K562 (cell line): ENCODE results near the gene CFAP70. TPM values are rescaled to one million over a fixed set of nuclear protein-coding genes. Genes with fewer than 3 reads are reported as not detected.

Experiments used
- ATF1 ChIP-seq, 2 experiments: fragments of 450-650 bp in 1 of 2; IDR thresholded peaks; 2 replicates each; pipeline ENCODE4 v1.6.1; 2016; ENCODE audit warnings: missing compliant biosample characterization in 1 of 2, missing genetic modification characterization in 1 of 2
- CREM ChIP-seq: IDR thresholded peaks from 2 replicates; pipeline ENCODE4 v1.6.1; 2014; ENCODE audit warnings: antibody characterized with exemption, low read depth
- ELF1 ChIP-seq: fragments of 200-800 bp; sonication (Bioruptor generic); IDR thresholded peaks from 2 replicates; pipeline ENCODE4 v1.6.1; 2016; ENCODE audit warnings: missing genetic modification characterization, missing compliant biosample characterization
- EP400 ChIP-seq: fragments of 450-650 bp; IDR thresholded peaks from 2 replicates; pipeline ENCODE4 v1.6.1; 2017; ENCODE audit warnings: antibody characterized with exemption, mild to moderate bottlenecking, moderate library complexity
- ESRRB ChIP-seq: fragments of 250-450 bp; sonication (Bioruptor Pico); IDR thresholded peaks from 2 replicates; pipeline ENCODE4 v1.5.0; 2020; ENCODE audit warnings: mild to moderate bottlenecking, moderate library complexity, borderline replicate concordance
- ETS2 ChIP-seq: IDR thresholded peaks from 2 replicates; pipeline ENCODE4 v1.6.1; 2016; ENCODE audit warnings: borderline replicate concordance, missing genetic modification characterization, mild to moderate bottlenecking, moderate library complexity, missing compliant biosample characterization; ENCODE audit not compliant: poor library complexity, severe bottlenecking
- FOS ChIP-seq: IDR thresholded peaks from 3 replicates; pipeline ENCODE4 v1.6.1; 2011; ENCODE audit not compliant: insufficient read length; ENCODE audit errors: extremely low read depth
- GABPB2 ChIP-seq: fragments of 250-450 bp; sonication (Bioruptor Pico); conservative IDR thresholded peaks from 2 replicates; pipeline ENCODE4 v1.5.1; 2021; ENCODE audit warnings: mild to moderate bottlenecking
- MCM2 ChIP-seq: fragments of 450-650 bp; IDR thresholded peaks from 2 replicates; pipeline ENCODE4 v1.6.1; 2017; ENCODE audit warnings: low read depth, mild to moderate bottlenecking
- MCM3 ChIP-seq: fragments of 450-650 bp; IDR thresholded peaks from 2 replicates; pipeline ENCODE4 v1.6.1; 2016
- MECOM ChIP-seq: fragments of 250-450 bp; sonication (Bioruptor Pico); IDR thresholded peaks from 2 replicates; pipeline ENCODE4 v1.8.0; 2022; ENCODE audit warnings: inconsistent platforms
- MEIS2 ChIP-seq: fragments of 450-650 bp; IDR thresholded peaks from 2 replicates; pipeline ENCODE4 v1.6.1; 2014; ENCODE audit warnings: mild to moderate bottlenecking; ENCODE audit not compliant: partially characterized antibody
- MTF1 ChIP-seq: fragments of 250-450 bp; sonication (Bioruptor Pico); IDR thresholded peaks from 2 replicates; pipeline ENCODE4 v1.9.0; 2021; ENCODE audit warnings: moderate library complexity, mild to moderate bottlenecking, inconsistent platforms, borderline replicate concordance
- RAD51 ChIP-seq: fragments of 450-650 bp; IDR thresholded peaks from 2 replicates; pipeline ENCODE4 v1.7.1; 2016; ENCODE audit warnings: low read depth, mild to moderate bottlenecking, borderline replicate concordance
- SIN3A ChIP-seq, 2 experiments: fragments of 150-350 bp in 1 of 2; IDR thresholded peaks; 2 replicates each; pipeline ENCODE4 v1.6.1; 2011 to 2016; ENCODE audit warnings: borderline replicate concordance in 2 of 2, low read depth in 2 of 2, low read length in 2 of 2, mild to moderate bottlenecking in 2 of 2, moderate library complexity in 2 of 2; ENCODE audit not compliant: control insufficient read depth in 1 of 2
- SIX5 ChIP-seq, 2 experiments: IDR thresholded peaks; 2 replicates each; pipeline ENCODE4 v1.6.1; 2011; ENCODE audit warnings: low read length in 2 of 2, borderline replicate concordance in 1 of 2, low read depth in 1 of 2, mild to moderate bottlenecking in 1 of 2, moderate library complexity in 1 of 2; ENCODE audit not compliant: insufficient read depth in 1 of 2
- SMAD1 ChIP-seq: fragments of 150-350 bp; IDR thresholded peaks from 2 replicates; pipeline ENCODE4 v1.6.1; 2014; ENCODE audit warnings: low read length, low read depth; ENCODE audit not compliant: partially characterized antibody
- SP2 ChIP-seq: IDR thresholded peaks from 2 replicates; pipeline ENCODE4 v1.6.1; 2011; ENCODE audit warnings: mild to moderate bottlenecking, low read depth, low read length, moderate library complexity; ENCODE audit not compliant: poor library complexity, severe bottlenecking; ENCODE audit errors: extremely low read depth
- SPI1 ChIP-seq: IDR thresholded peaks from 2 replicates; pipeline ENCODE4 v1.6.1; 2011; ENCODE audit warnings: low read depth, low read length, control low read depth, borderline replicate concordance
- ZNF263 ChIP-seq: sonication (generic); formaldehyde crosslinking; IDR thresholded peaks from 2 replicates; pipeline ENCODE4 v1.8.0; 2022; ENCODE audit warnings: mild to moderate bottlenecking, missing genetic modification reagents, borderline replicate concordance
- ZNF347 ChIP-seq: fragments of 450-650 bp; formaldehyde crosslinking; IDR thresholded peaks from 2 replicates; pipeline ENCODE4 v1.4.0; 2020; ENCODE audit warnings: low read depth, mild to moderate bottlenecking, moderate library complexity
- ZNF354B ChIP-seq: fragments of 250-450 bp; sonication (Bioruptor Pico); IDR thresholded peaks from 2 replicates; pipeline ENCODE4 v1.4.0; 2020
- ZNF41 ChIP-seq: fragments of 250-450 bp; sonication (Bioruptor Pico); conservative IDR thresholded peaks from 2 replicates; pipeline ENCODE4 v1.4.0; 2020; ENCODE audit warnings: mild to moderate bottlenecking
- ZNF583 ChIP-seq: fragments of 250-450 bp; sonication (Bioruptor Pico); IDR thresholded peaks from 2 replicates; pipeline ENCODE4 v1.4.0; 2020
- ZSCAN29 ChIP-seq: fragments of 450-650 bp; IDR thresholded peaks from 2 replicates; pipeline ENCODE4 v1.6.1; 2017
- polyA plus RNA-seq, 8 experiments: library from polyadenylated mRNA; depleted of rRNA in 4 of 8; stranded (reverse) in 5 of 8; unstranded in 3 of 8; fragments of >200 nt; fragmentation: Nextera tagmentation in 2 of 8; fragmentation: Illumina TruSeq in 1 of 8; extraction: Ambion mirVana in 2 of 8; extraction: Trizol in 1 of 8; gene quantifications; 2 replicates each; pipeline versions ENCODE4 v1.2.1 to v1.2.3, GENCODE V29; 2011 to 2014; ENCODE audit warnings: inconsistent platforms in 1 of 8, missing spikeins in 1 of 8
- total RNA-seq, 7 experiments: library from RNA; depleted of rRNA in 6 of 7; stranded (reverse); fragments of >200 nt in 6 of 7; fragmentation: Illumina TruSeq in 2 of 7; extraction: Trizol in 2 of 7; gene quantifications; 2 replicates each; pipeline versions ENCODE4 v1.2.1 to v1.2.3, GENCODE V29; 2011 to 2021; ENCODE audit warnings: low replicate concordance in 1 of 7
- TF ChIP-seq, protein P1 (sequence below): sonication (generic); formaldehyde crosslinking; IDR thresholded peaks from 2 replicates; pipeline ENCODE4 v1.8.1; 2023; ENCODE audit warnings: mild to moderate bottlenecking, missing genetic modification reagents, moderate library complexity
- TF ChIP-seq, protein P2 (sequence below): sonication (generic); formaldehyde crosslinking; IDR thresholded peaks from 2 replicates; pipeline ENCODE4 v1.8.0; 2022; ENCODE audit warnings: mild to moderate bottlenecking, missing genetic modification reagents
- TF ChIP-seq, protein P3 (sequence below): fragments of 250-450 bp; sonication (Bioruptor Pico); IDR thresholded peaks from 2 replicates; pipeline ENCODE4 v1.8.0; 2022; ENCODE audit warnings: inconsistent platforms, mild to moderate bottlenecking, moderate library complexity, borderline replicate concordance

CFAP70 gene
- total and polyA plus RNA-seq, 9 of the 15 experiments (the other 6 are each of a cell fraction or from before 2014, with no cell fraction given), result 0.27 to 1.6 (median 0.86) TPM

DNA sequence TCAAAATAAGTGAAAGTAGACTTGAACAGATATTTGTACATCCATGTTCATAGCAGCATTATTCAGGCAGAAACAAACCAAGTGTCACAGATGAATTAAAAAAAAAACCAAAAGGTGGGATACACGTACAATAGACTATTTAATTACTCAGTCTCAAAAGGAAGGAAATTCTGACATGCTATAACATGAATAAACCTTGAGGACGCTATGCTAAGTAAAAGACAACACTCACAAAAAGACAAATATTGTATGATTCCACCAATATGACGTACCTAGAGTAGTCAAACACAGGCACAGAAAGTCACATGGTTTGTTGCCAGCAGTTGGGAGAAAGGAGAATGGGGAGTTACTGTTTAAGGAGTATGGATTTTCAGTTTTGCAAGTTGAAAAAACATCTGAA is 18.0 kb upstream of the CFAP70 start (continued):
- TF ChIP-seq, protein P1, sequence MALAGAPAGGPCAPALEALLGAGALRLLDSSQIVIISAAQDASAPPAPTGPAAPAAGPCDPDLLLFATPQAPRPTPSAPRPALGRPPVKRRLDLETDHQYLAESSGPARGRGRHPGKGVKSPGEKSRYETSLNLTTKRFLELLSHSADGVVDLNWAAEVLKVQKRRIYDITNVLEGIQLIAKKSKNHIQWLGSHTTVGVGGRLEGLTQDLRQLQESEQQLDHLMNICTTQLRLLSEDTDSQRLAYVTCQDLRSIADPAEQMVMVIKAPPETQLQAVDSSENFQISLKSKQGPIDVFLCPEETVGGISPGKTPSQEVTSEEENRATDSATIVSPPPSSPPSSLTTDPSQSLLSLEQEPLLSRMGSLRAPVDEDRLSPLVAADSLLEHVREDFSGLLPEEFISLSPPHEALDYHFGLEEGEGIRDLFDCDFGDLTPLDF, result no peak
- no peak for TF ChIP-seq FOS
- no peak for TF ChIP-seq ZSCAN29
- TF ChIP-seq SIN3A (IDR thresholded peaks at IDR 0.05; ENCODE audit: borderline replicate concordance in 2 of 2, control insufficient read depth in 1 of 2, low read depth in 2 of 2, low read length in 2 of 2), result no peak
- TF ChIP-seq EP400, result no peak
- no peak for TF ChIP-seq ESRRB (CRISPR knock-in tag)
- TF ChIP-seq SP2, result no peak
- no peak for TF ChIP-seq ELF1 (tag)
- TF ChIP-seq MECOM (CRISPR knock-in tag), result no peak
- TF ChIP-seq ETS2, result no peak
- TF ChIP-seq MEIS2, result no peak
- TF ChIP-seq RAD51, result no peak
- no peak for TF ChIP-seq SPI1
- no peak for TF ChIP-seq SIX5 (IDR thresholded peaks at IDR 0.05; ENCODE audit: borderline replicate concordance in 1 of 2, insufficient read depth in 1 of 2, low read depth in 1 of 2, low read length in 2 of 2)
- TF ChIP-seq, protein P2, sequence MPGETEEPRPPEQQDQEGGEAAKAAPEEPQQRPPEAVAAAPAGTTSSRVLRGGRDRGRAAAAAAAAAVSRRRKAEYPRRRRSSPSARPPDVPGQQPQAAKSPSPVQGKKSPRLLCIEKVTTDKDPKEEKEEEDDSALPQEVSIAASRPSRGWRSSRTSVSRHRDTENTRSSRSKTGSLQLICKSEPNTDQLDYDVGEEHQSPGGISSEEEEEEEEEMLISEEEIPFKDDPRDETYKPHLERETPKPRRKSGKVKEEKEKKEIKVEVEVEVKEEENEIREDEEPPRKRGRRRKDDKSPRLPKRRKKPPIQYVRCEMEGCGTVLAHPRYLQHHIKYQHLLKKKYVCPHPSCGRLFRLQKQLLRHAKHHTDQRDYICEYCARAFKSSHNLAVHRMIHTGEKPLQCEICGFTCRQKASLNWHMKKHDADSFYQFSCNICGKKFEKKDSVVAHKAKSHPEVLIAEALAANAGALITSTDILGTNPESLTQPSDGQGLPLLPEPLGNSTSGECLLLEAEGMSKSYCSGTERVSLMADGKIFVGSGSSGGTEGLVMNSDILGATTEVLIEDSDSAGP (CRISPR knock-in tag), result no peak
- TF ChIP-seq CREM, result no peak
- TF ChIP-seq, protein P3, sequence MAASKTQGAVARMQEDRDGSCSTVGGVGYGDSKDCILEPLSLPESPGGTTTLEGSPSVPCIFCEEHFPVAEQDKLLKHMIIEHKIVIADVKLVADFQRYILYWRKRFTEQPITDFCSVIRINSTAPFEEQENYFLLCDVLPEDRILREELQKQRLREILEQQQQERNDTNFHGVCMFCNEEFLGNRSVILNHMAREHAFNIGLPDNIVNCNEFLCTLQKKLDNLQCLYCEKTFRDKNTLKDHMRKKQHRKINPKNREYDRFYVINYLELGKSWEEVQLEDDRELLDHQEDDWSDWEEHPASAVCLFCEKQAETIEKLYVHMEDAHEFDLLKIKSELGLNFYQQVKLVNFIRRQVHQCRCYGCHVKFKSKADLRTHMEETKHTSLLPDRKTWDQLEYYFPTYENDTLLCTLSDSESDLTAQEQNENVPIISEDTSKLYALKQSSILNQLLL, result peak; percentile 96
- TF ChIP-seq SMAD1, result no peak
- 0 out of 2 replicates have a peak, but pooled peaks have one; percentile 20 for TF ChIP-seq MTF1
- TF ChIP-seq ZNF347 (CRISPR knock-in tag), result no peak
- TF ChIP-seq MCM2, result no peak
- TF ChIP-seq GABPB2 (CRISPR knock-in tag), result 0 out of 2 replicates have a peak, but pooled peaks have one; percentile 60
- TF ChIP-seq ZNF263 (CRISPR knock-in tag), result no peak
- no peak for TF ChIP-seq ZNF354B (CRISPR knock-in tag)
- no peak for TF ChIP-seq ATF1 (CRISPR knock-in tag; IDR thresholded peaks at IDR 0.05)
- no peak for TF ChIP-seq ATF1 (tag; IDR thresholded peaks at IDR 0.05)
- no peak for TF ChIP-seq ZNF41
- TF ChIP-seq ZNF583, result no peak
- TF ChIP-seq MCM3, result no peak
